ENCODE data around the gene RNF223.
"Not testable (repeated sequence)": the region's sequence is repeated elsewhere in the genome, so short reads cannot be mapped to it uniquely, and the experiment has no call there.

The RNF223 gene

GRCh38 chr1:1109743-1110142 is 35.6 kb upstream of the RNF223 start:
- DNase-seq (ENCODE audit: low read depth): no peak

GRCh38 chr1:1106510-1107221 is 32.6 kb upstream of the RNF223 start:
- no peak for DNase-seq (ENCODE audit: low read depth)

GRCh38 chr1:1104152-1104551 is 30.0 kb upstream of the RNF223 start:
- not testable (repeated sequence) for DNase-seq (ENCODE audit: low read depth)

- no peak for DNase-seq (ENCODE audit: low read depth)
These were observed 27.4 kb upstream of the RNF223 start for GRCh38 chr1:1101503-1101902.

- no peak for DNase-seq (ENCODE audit: low read depth)
These were observed 26.2 kb upstream of the RNF223 start for GRCh38 chr1:1100296-1100695.

- no peak for DNase-seq (ENCODE audit: low read depth)
These were observed 25.5 kb upstream of the RNF223 start for GRCh38 chr1:1099506-1100183.

- DNase-seq (ENCODE audit: low read depth): no peak
These were observed 24.7 kb upstream of the RNF223 start for GRCh38 chr1:1098681-1099421.

- DNase-seq (ENCODE audit: low read depth): not testable (repeated sequence)
These were observed 22.0 kb upstream of the RNF223 start for GRCh38 chr1:1096136-1096535.

GRCh38 chr1:1094981-1095380 is 20.9 kb upstream of the RNF223 start:
- DNase-seq (ENCODE audit: low read depth): no peak

GRCh38 chr1:1093610-1093943 is 19.5 kb upstream of the RNF223 start:
- no peak for DNase-seq (ENCODE audit: low read depth)

GRCh38 chr1:1092894-1093609 is 18.9 kb upstream of the RNF223 start:
- DNase-seq (ENCODE audit: low read depth): no peak

- no peak for DNase-seq (ENCODE audit: low read depth)
These were observed 18.2 kb upstream of the RNF223 start for GRCh38 chr1:1092149-1092855.

- no peak for DNase-seq (ENCODE audit: low read depth)
These were observed 17.4 kb upstream of the RNF223 start for GRCh38 chr1:1091344-1092148.

GRCh38 chr1:1090424-1091343 is 16.6 kb upstream of the RNF223 start:
- DNase-seq (ENCODE audit: low read depth): no peak

GRCh38 chr1:1089731-1090423 is 15.8 kb upstream of the RNF223 start:
- DNase-seq (ENCODE audit: low read depth): no peak

- DNase-seq (ENCODE audit: low read depth): no peak
These were observed 14.9 kb upstream of the RNF223 start for GRCh38 chr1:1088801-1089680.

GRCh38 chr1:1088029-1088800 is 14.1 kb upstream of the RNF223 start:
- no peak for DNase-seq (ENCODE audit: low read depth)

All from stimulated activated CD8-positive, alpha-beta memory T cell treated with anti-CD3 and anti-CD28 coated beads, Interleukin-15, amount 100 ng/mL, for 1 hour (primary cell).